Tibial nerve (tissue), 4 donors: ENCODE data around the gene ADD2.

Source experiments
- EP300 ChIP-seq, 2 donors: sonication (generic); formaldehyde crosslinking; IDR thresholded peaks; one replicate each; pipeline ENCODE4 v1.6.1; 2017; ENCODE audit warnings: antibody characterized with exemption in 2 of 2, mild to moderate bottlenecking in 1 of 2
- POLR2A ChIP-seq, 2 donors: fragments of 450-650 bp; IDR thresholded peaks; one replicate each; pipeline ENCODE4 v1.6.1; 2017; ENCODE audit warnings: antibody characterized with exemption in 2 of 2, mild to moderate bottlenecking in 2 of 2, moderate library complexity in 2 of 2
- TF ChIP-seq, protein P1 (sequence below), 5 experiments: fragments of 200-600 bp in 3 of 5; fragments of 450-650 bp in 2 of 5; sonication (generic) in 3 of 5; IDR thresholded peaks; one replicate each; pipeline ENCODE4 v1.5.1; 2016 to 2019; ENCODE audit warnings: antibody characterized with exemption in 5 of 5, mild to moderate bottlenecking in 3 of 5, moderate library complexity in 2 of 5

DNA sequence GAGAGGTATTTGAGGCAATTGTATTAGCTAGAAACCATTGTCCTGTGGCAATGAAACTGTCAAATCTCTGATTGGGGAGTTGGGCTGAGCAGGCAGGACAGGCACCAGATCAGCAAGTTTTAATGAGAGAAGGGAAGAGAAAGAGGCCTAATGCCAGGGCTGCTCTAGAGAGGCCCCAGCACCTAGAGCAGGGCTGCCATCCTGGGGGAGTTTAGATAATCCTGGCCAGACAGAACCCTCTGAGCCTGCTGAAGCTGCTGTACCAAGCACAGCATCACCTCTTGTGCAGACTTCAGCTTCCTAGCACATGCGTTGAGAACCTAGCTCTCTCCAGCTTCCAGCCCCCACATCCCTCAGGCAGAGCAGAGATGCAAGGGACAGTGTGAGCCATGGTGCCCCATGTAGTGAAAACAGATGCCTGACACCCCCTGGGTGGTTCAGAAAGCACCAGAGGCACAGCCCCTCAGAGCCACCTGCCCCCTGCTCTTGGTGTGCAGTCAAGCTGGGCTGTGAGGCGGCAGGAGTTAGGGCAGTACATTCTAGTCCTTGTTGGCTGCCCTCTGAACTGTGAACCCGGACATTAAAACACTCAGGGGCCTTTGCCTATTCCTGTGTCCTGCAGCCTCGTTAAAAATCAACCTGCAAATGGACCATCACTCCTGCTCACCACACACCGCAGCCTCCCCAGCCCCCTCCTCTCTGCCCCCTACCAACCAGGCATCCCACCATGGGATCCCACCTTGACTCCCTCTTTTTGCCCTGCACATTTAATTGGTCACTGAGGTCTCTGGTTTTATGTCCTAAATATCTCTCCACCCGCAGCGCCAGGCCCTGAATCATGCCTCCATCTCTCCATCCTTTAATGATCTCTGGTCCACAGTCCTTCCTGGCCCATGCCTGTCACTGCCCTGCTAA is 52.7 kb downstream of the ADD2 start:
- TF ChIP-seq, protein P1, sequence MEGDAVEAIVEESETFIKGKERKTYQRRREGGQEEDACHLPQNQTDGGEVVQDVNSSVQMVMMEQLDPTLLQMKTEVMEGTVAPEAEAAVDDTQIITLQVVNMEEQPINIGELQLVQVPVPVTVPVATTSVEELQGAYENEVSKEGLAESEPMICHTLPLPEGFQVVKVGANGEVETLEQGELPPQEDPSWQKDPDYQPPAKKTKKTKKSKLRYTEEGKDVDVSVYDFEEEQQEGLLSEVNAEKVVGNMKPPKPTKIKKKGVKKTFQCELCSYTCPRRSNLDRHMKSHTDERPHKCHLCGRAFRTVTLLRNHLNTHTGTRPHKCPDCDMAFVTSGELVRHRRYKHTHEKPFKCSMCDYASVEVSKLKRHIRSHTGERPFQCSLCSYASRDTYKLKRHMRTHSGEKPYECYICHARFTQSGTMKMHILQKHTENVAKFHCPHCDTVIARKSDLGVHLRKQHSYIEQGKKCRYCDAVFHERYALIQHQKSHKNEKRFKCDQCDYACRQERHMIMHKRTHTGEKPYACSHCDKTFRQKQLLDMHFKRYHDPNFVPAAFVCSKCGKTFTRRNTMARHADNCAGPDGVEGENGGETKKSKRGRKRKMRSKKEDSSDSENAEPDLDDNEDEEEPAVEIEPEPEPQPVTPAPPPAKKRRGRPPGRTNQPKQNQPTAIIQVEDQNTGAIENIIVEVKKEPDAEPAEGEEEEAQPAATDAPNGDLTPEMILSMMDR (IDR thresholded peaks at IDR 0.05), result no peak
- TF ChIP-seq POLR2A (IDR thresholded peaks at IDR 0.05) (no peak), EP300 (IDR thresholded peaks at IDR 0.05) (no peak)
